ENCODE results near the gene NDUFB2.
"Not testable (repeated sequence)": the region's sequence is repeated elsewhere in the genome, so short reads cannot be mapped to it uniquely, and the experiment has no call there.

The NDUFB2 gene

GRCh38 chr7:140696680-140697446 lies at the start of gene NDUFB2:
Gene NDUFB2 (plus strand): TSS chr7:140696708. CDS start chr7:140696745, 37 bp downstream.
- in situ Hi-C loops (cut with MboI; ENCODE audit: low pct_unique_long_range_greater_than_20kb, low sequenced_read_pairs) = no loop called here
- DNase-seq = peak; percentile 93

- in situ Hi-C loops (cut with MboI; ENCODE audit: low pct_unique_long_range_greater_than_20kb, low sequenced_read_pairs) = no loop called here
- peak; percentile 30 for DNase-seq
These were observed 49.4 kb upstream of the NDUFB2 start for GRCh38 chr7:140646931-140647647.

GRCh38 chr7:140649556-140650205 lies 46.8 kb upstream of the NDUFB2 start:
- DNase-seq = no peak
- in situ Hi-C loops (cut with MboI; ENCODE audit: low pct_unique_long_range_greater_than_20kb, low sequenced_read_pairs) = no loop called here

- no peak for DNase-seq
- in situ Hi-C loops (cut with MboI; ENCODE audit: low pct_unique_long_range_greater_than_20kb, low sequenced_read_pairs) = no loop called here
These were observed 46.1 kb upstream of the NDUFB2 start for GRCh38 chr7:140650367-140650766.

GRCh38 chr7:140653319-140654108 lies 43.0 kb upstream of the NDUFB2 start:
- DNase-seq = peak; percentile 69
- in situ Hi-C loops (cut with MboI; ENCODE audit: low pct_unique_long_range_greater_than_20kb, low sequenced_read_pairs) = no loop called here

- no peak for DNase-seq
- in situ Hi-C loops (cut with MboI; ENCODE audit: low pct_unique_long_range_greater_than_20kb, low sequenced_read_pairs) = no loop called here
These were observed 42.5 kb upstream of the NDUFB2 start for GRCh38 chr7:140654109-140654387.

- in situ Hi-C loops (cut with MboI; ENCODE audit: low pct_unique_long_range_greater_than_20kb, low sequenced_read_pairs) = no loop called here
- DNase-seq = no peak
These were observed 41.8 kb upstream of the NDUFB2 start for GRCh38 chr7:140654661-140655060.

GRCh38 chr7:140655511-140656408 lies 40.7 kb upstream of the NDUFB2 start:
- DNase-seq = no peak
- in situ Hi-C loops (cut with MboI; ENCODE audit: low pct_unique_long_range_greater_than_20kb, low sequenced_read_pairs) = no loop called here

- in situ Hi-C loops (cut with MboI; ENCODE audit: low pct_unique_long_range_greater_than_20kb, low sequenced_read_pairs) = no loop called here
- DNase-seq = peak; percentile 79
These were observed 39.7 kb upstream of the NDUFB2 start for GRCh38 chr7:140656548-140657515.

- in situ Hi-C loops (cut with MboI; ENCODE audit: low pct_unique_long_range_greater_than_20kb, low sequenced_read_pairs) = no loop called here
- no peak for DNase-seq
These were observed 38.6 kb upstream of the NDUFB2 start for GRCh38 chr7:140657891-140658290.

GRCh38 chr7:140659856-140660255 lies 36.7 kb upstream of the NDUFB2 start:
- in situ Hi-C loops (cut with MboI; ENCODE audit: low pct_unique_long_range_greater_than_20kb, low sequenced_read_pairs) = loop anchor here (10.0 kb wide), 1 partner anchor 355 kb away; the partner anchor contains the start of gene MRPS33
- DNase-seq = no peak

GRCh38 chr7:140661124-140661523 lies 35.4 kb upstream of the NDUFB2 start:
- in situ Hi-C loops (cut with MboI; ENCODE audit: low pct_unique_long_range_greater_than_20kb, low sequenced_read_pairs) = loop anchor here (10.0 kb wide), 1 partner anchor 354 kb away; the partner anchor contains the start of gene MRPS33
- DNase-seq = no peak

- DNase-seq = not testable (repeated sequence)
- in situ Hi-C loops (cut with MboI; ENCODE audit: low pct_unique_long_range_greater_than_20kb, low sequenced_read_pairs) = loop anchor here (10.0 kb wide), 1 partner anchor 352 kb away; the partner anchor contains the start of gene MRPS33
These were observed 33.6 kb upstream of the NDUFB2 start for GRCh38 chr7:140662938-140663337.

- in situ Hi-C loops (cut with MboI; ENCODE audit: low pct_unique_long_range_greater_than_20kb, low sequenced_read_pairs) = loop anchor here (10.0 kb wide), 1 partner anchor 347 kb away; the partner anchor contains the start of gene MRPS33
- DNase-seq = no peak
These were observed 29.0 kb upstream of the NDUFB2 start for GRCh38 chr7:140667476-140667875.

GRCh38 chr7:140668641-140669040 lies 27.9 kb upstream of the NDUFB2 start:
- DNase-seq = no peak
- in situ Hi-C loops (cut with MboI; ENCODE audit: low pct_unique_long_range_greater_than_20kb, low sequenced_read_pairs) = loop anchor here (10.0 kb wide), 1 partner anchor 346 kb away; the partner anchor contains the start of gene MRPS33

GRCh38 chr7:140669352-140669751 lies 27.2 kb upstream of the NDUFB2 start:
- no peak for DNase-seq
- in situ Hi-C loops (cut with MboI; ENCODE audit: low pct_unique_long_range_greater_than_20kb, low sequenced_read_pairs) = loop anchor here (10.0 kb wide), 1 partner anchor 345 kb away; the partner anchor contains the start of gene MRPS33

- not testable (repeated sequence) for DNase-seq
- in situ Hi-C loops (cut with MboI; ENCODE audit: low pct_unique_long_range_greater_than_20kb, low sequenced_read_pairs) = loop anchor here (10.0 kb wide), 1 partner anchor 345 kb away; the partner anchor contains the start of gene MRPS33
These were observed 26.6 kb upstream of the NDUFB2 start for GRCh38 chr7:140669862-140670261.

Measured in KBM-7 (cell line).